Tibial nerve (tissue), 4 donors: Measurements from ENCODE around the gene EYS. TPM values are rescaled to one million over a fixed set of nuclear protein-coding genes. Genes with fewer than 3 reads are reported as not detected.

Source experiments
- DNase-seq, 2 donors: peaks; one replicate each; pipeline ENCODE4 v3.0.0-alpha.2; 2019; ENCODE audit warnings: low spot score in 2 of 2
- H3K27ac ChIP-seq, 4 donors: fragments of 200-600 bp; sonication (generic) in 3 of 4; one replicate each; pipeline ENCODE4 v1.5.1; 2017 to 2019; ENCODE audit warnings: mild to moderate bottlenecking in 1 of 4
- H3K27me3 ChIP-seq, 2 donors: fragments of 200-600 bp; sonication (generic) in 1 of 2; one replicate each; pipeline versions ENCODE4 v1.5.1 to v1.6.0; 2017 to 2019
- H3K36me3 ChIP-seq, 3 donors: fragments of 200-600 bp; sonication (generic); one replicate each; pipeline ENCODE4 v1.5.1; 2018 to 2019
- H3K4me1 ChIP-seq, 4 donors: fragments of 200-600 bp; sonication (generic) in 3 of 4; one replicate each; pipeline ENCODE4 v1.5.1; 2017 to 2019
- H3K4me3 ChIP-seq, 4 donors: fragments of 200-600 bp; sonication (generic) in 3 of 4; one replicate each; pipeline ENCODE4 v1.5.1; 2017 to 2019; ENCODE audit warnings: mild to moderate bottlenecking in 1 of 4, moderate library complexity in 1 of 4
- H3K9me3 ChIP-seq, 4 donors: fragments of 200-600 bp; sonication (generic) in 3 of 4; one replicate each; pipeline ENCODE4 v1.5.1; 2017 to 2019
- CTCF ChIP-seq, 5 experiments: fragments of 200-600 bp in 3 of 5; fragments of 450-650 bp in 2 of 5; sonication (generic) in 3 of 5; IDR thresholded peaks; one replicate each; pipeline ENCODE4 v1.5.1; 2016 to 2019; ENCODE audit warnings: antibody characterized with exemption in 5 of 5, mild to moderate bottlenecking in 3 of 5, moderate library complexity in 2 of 5
- EP300 ChIP-seq, 2 donors: sonication (generic); formaldehyde crosslinking; IDR thresholded peaks; one replicate each; pipeline ENCODE4 v1.6.1; 2017; ENCODE audit warnings: antibody characterized with exemption in 2 of 2, mild to moderate bottlenecking in 1 of 2
- POLR2A ChIP-seq, 2 donors: fragments of 450-650 bp; IDR thresholded peaks; one replicate each; pipeline ENCODE4 v1.6.1; 2017; ENCODE audit warnings: antibody characterized with exemption in 2 of 2, mild to moderate bottlenecking in 2 of 2, moderate library complexity in 2 of 2
- WGBS, 2 donors: methylation state at CpG; one replicate each; pipeline ENCODE4 v1.1.5; 2018; 5-methylcytosine and 5-hydroxymethylcytosine counted together
- total RNA-seq, 4 donors: library from RNA; depleted of rRNA; stranded (reverse); fragments of >200 nt; gene quantifications; one replicate each; pipeline ENCODE4 v1.1.0, GENCODE V29; 2016

Gene EYS
- total RNA-seq, 4 donors from 2014 or later = under 0.01 to 4.5 (median 0.39) TPM; not detected in 1

- no peaks in the 10 kb centered on the region for H3K36me3 ChIP-seq
Observed at GRCh38 chr6:65667916-65668656, 38.9 kb downstream of the EYS start.

DNA sequence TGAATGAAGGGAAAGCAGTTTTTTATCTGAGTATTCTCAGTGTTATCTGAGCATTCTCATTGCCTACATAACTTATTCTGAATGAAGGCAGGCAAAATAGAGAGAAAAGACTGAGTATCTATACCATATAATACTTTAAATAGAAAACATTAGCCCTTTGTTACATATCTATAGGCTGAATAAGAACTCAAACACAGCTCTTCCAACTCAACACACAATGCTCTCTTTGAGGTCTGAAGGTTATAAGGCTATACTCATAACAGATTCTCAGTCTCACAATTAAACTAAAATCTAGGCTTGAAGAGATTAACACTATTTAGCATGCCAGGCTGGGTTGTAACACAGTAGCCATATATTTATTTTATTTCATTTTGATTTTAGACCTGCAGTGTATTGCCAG lies 56.9 kb downstream of the EYS start:
- no peak for DNase-seq
- Histone ChIP-seq H3K27me3 (no peaks in the 10 kb centered on the region), H3K27ac (no peak overlapping the region), H3K9me3 (no peaks in the 10 kb centered on the region), H3K36me3 (no peaks in the 10 kb centered on the region), H3K4me3 (no peak overlapping the region), H3K4me1 (no peaks in the 10 kb centered on the region)
- no peak for TF ChIP-seq POLR2A (IDR thresholded peaks at IDR 0.05)
- TF ChIP-seq CTCF (IDR thresholded peaks at IDR 0.05) = no peak
- no peak for TF ChIP-seq EP300 (IDR thresholded peaks at IDR 0.05)

More at GRCh38 chr6:65667916-65668656, 38.9 kb downstream of the EYS start:
- Histone ChIP-seq H3K4me1 (no peaks in the 10 kb centered on the region), H3K9me3 (no peaks in the 10 kb centered on the region), H3K27ac (no peak overlapping the region), H3K4me3 (no peak overlapping the region), H3K27me3 (no peaks in the 10 kb centered on the region)
- DNase-seq = no peak
- TF ChIP-seq CTCF (IDR thresholded peaks at IDR 0.05) (no peak), EP300 (IDR thresholded peaks at IDR 0.05) (no peak), POLR2A (IDR thresholded peaks at IDR 0.05) (no peak)

- Histone ChIP-seq H3K27ac (no peak overlapping the region), H3K9me3 (no peaks in the 10 kb centered on the region), H3K27me3 (no peaks in the 10 kb centered on the region), H3K36me3 (no peaks in the 10 kb centered on the region), H3K4me1 (no peaks in the 10 kb centered on the region), H3K4me3 (no peak overlapping the region)
- DNase-seq = no peak
- TF ChIP-seq POLR2A (IDR thresholded peaks at IDR 0.05) (no peak), CTCF (IDR thresholded peaks at IDR 0.05) (no peak), EP300 (IDR thresholded peaks at IDR 0.05) (no peak)
- 72 to 76% methylated on average over 3 of the region's 3 CpGs for WGBS, 2 donors
Observed at GRCh38 chr6:65649392-65649791, 57.6 kb downstream of the EYS start.

- Histone ChIP-seq H3K9me3 (no peaks in the 10 kb centered on the region), H3K27ac (no peak overlapping the region), H3K27me3 (no peaks in the 10 kb centered on the region), H3K36me3 (no peaks in the 10 kb centered on the region), H3K4me3 (no peak overlapping the region), H3K4me1 (no peaks in the 10 kb centered on the region)
- TF ChIP-seq EP300 (IDR thresholded peaks at IDR 0.05) (no peak), CTCF (IDR thresholded peaks at IDR 0.05) (no peak), POLR2A (IDR thresholded peaks at IDR 0.05) (no peak)
- DNase-seq = no peak
- 82 to 89% methylated on average over 3 of the region's 3 CpGs for WGBS, 2 donors
Observed at GRCh38 chr6:65646544-65646943, 60.5 kb downstream of the EYS start.

DNA sequence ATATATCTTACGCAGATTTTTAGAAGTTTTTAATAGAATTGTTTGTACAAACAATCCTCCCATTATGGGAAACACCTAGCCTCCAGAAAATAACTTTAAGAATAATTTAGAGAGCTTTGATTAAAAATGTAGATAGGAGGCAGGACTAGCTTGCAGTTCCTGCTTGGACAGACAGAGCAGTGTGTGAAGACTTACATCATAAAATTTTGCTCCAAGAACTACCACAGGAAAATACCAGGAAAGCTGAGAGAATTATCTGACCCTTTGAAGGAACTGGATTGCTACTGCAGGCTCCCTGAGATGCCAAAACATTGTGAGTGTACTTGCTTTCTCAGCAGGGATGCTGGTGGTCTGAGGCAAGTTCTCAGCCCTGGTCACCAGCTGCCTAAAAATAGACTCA lies 64.2 kb downstream of the EYS start:
- no peak overlapping the region for H3K27ac ChIP-seq
- WGBS, 2 donors = 89 to 97% methylated on average over 1 of the region's 1 CpG

More for the DNA sequence above, 64.2 kb downstream of the EYS start:
- no peak overlapping the region for H3K4me3 ChIP-seq
- no peaks in the 10 kb centered on the region for H3K36me3 ChIP-seq
- TF ChIP-seq CTCF (IDR thresholded peaks at IDR 0.05) (no peak), EP300 (IDR thresholded peaks at IDR 0.05) (no peak)
- H3K9me3 ChIP-seq = no peaks in the 10 kb centered on the region
- no peaks in the 10 kb centered on the region for H3K27me3 ChIP-seq
- no peaks in the 10 kb centered on the region for H3K4me1 ChIP-seq
- no peak for DNase-seq
